ENCODE data around the gene OR2M2.

Gene OR2M2

DNA sequence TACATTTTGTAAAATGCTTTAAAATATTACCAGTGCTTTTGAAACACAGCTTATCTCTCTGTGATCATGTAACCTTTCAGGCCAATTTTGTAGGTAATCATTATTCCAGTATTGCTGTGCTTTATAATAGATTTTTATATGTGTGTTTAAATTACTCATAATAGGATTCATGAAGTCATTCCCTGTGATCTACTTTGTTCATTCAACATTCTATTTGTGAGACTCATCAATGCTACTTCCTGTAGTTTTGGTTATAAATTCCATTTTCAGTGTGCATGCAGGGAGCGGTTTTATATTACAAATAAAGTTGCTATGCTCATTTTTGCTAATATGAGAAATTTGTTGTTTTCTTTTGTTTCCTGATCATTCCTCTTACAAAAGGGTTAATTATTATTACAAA, 33.8 kb upstream of the OR2M2 start:
- TF ChIP-seq, protein P1, sequence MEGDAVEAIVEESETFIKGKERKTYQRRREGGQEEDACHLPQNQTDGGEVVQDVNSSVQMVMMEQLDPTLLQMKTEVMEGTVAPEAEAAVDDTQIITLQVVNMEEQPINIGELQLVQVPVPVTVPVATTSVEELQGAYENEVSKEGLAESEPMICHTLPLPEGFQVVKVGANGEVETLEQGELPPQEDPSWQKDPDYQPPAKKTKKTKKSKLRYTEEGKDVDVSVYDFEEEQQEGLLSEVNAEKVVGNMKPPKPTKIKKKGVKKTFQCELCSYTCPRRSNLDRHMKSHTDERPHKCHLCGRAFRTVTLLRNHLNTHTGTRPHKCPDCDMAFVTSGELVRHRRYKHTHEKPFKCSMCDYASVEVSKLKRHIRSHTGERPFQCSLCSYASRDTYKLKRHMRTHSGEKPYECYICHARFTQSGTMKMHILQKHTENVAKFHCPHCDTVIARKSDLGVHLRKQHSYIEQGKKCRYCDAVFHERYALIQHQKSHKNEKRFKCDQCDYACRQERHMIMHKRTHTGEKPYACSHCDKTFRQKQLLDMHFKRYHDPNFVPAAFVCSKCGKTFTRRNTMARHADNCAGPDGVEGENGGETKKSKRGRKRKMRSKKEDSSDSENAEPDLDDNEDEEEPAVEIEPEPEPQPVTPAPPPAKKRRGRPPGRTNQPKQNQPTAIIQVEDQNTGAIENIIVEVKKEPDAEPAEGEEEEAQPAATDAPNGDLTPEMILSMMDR (IDR thresholded peaks at IDR 0.05; ENCODE audit: insufficient read depth, low read length, poor library complexity, severe bottlenecking) = no peak
- TF ChIP-seq EZH2phosphoT487 (conservative IDR thresholded peaks at IDR 0.05; ENCODE audit: low read length) = no peak
- H3K4me2 ChIP-seq (ENCODE audit: low read depth, low read length, poor library complexity, severe bottlenecking) = no peak overlapping the region
- H3K36me3 ChIP-seq (ENCODE audit: low read length) = no peaks in the 10 kb centered on the region
- H3K27ac ChIP-seq (ENCODE audit: low read depth, low read length) = no peak overlapping the region
- H3K79me2 ChIP-seq (ENCODE audit: insufficient read depth, low read length) = no peaks in the 10 kb centered on the region
- no peaks in the 10 kb centered on the region for H3K9me2 ChIP-seq (replicated peaks; ENCODE audit: insufficient read depth, low read length)
- no peaks in the 10 kb centered on the region for H3K27me3 ChIP-seq (ENCODE audit: low read length)
- H3K9ac ChIP-seq (ENCODE audit: low read length) = no peak overlapping the region
- no peak overlapping the region for H3K4me3 ChIP-seq (ENCODE audit: insufficient read depth, low read length, poor library complexity, severe bottlenecking)
- no peaks in the 10 kb centered on the region for H3K9me3 ChIP-seq (ENCODE audit: insufficient read depth, low read length)
- H3F3A ChIP-seq (ENCODE audit: insufficient read depth) = no peaks in the 10 kb centered on the region
- no peaks in the 10 kb centered on the region for H4K20me1 ChIP-seq (ENCODE audit: low read depth, low read length)
- H2AFZ ChIP-seq (ENCODE audit: low read depth, low read length, severe bottlenecking) = no peak overlapping the region

DNA sequence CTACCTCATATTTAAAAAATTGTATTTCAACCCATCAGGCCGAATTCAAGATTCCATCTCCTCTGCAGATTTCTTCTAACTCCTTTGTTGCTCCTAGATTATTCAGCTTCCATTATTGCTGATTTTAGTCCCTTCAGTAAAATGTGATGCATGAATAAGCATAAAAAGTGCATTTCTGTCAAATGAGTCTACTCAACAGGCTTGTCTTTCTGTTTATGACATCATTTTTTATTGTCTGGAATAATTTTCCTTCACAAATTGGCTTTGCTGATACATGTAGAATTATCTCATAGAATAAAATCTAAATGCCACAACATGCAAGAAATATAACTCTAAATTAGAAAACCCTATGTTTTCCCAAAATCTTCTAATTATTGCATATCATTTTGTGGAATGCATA, 31.3 kb upstream of the OR2M2 start:
- Histone ChIP-seq H3K9ac (ENCODE audit: low read length) (no peak overlapping the region), H3K27me3 (ENCODE audit: low read length) (no peaks in the 10 kb centered on the region), H3K9me3 (ENCODE audit: insufficient read depth, low read length) (no peaks in the 10 kb centered on the region)

DNA sequence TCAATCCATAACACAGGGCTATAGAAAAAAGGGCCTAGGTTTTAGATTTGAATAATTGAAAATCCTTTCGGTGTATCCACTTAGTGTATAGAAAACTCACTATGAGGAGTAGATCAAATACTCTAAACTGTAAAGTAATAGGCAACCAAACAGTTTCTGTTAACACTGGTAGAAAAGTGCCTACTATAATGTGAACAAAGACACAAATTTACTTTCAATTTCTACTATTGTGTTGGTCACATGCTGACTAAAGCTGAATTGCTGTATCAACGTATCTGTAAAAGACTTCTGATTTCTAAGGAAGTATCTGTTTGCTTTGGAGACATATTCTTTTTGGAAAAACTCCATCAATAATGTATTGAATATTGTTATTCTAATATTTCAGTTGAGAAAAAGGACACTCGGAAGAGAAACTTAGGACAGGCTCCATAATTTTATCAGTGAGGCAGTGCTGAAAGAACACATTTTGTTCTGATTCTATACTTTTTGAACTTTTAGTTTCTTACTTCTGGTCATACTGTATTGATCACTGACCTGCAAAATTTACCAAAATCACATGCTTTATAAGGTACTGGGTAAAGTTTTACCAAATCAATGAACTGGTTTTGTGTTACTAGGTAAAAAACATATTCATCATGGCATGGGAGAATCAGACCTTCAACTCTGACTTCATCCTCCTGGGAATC, 30.0 kb upstream of the OR2M2 start, which contains the start of gene OR2M5:
Gene OR2M5, plus strand, starts transcription at position 636 of the 686 bp plus-strand sequence. Its CDS starts 0 bp downstream, at position 636.
- no peaks in the 10 kb centered on the region for H3K36me3 ChIP-seq (ENCODE audit: low read length)
- no peaks in the 10 kb centered on the region for H3K9me3 ChIP-seq (ENCODE audit: insufficient read depth, low read length)
- no peaks in the 10 kb centered on the region for H4K20me1 ChIP-seq (ENCODE audit: low read depth, low read length)
- no peaks in the 10 kb centered on the region for H3K27me3 ChIP-seq (ENCODE audit: low read length)
- no peak within 1 kb of the TSS for H3K4me3 ChIP-seq (ENCODE audit: insufficient read depth, low read length, poor library complexity, severe bottlenecking)
- H3K79me2 ChIP-seq (ENCODE audit: insufficient read depth, low read length) = no peaks in the 10 kb centered on the region
- H3K9me2 ChIP-seq (replicated peaks; ENCODE audit: insufficient read depth, low read length) = no peaks in the 10 kb centered on the region
- no peak within 1 kb of the TSS for H2AFZ ChIP-seq (ENCODE audit: low read depth, low read length, severe bottlenecking)
- H3K27ac ChIP-seq (ENCODE audit: low read depth, low read length) = no peak within 1 kb of the TSS
- no peak within 1 kb of the TSS for H3K9ac ChIP-seq (ENCODE audit: low read length)
- H3K4me2 ChIP-seq (ENCODE audit: low read depth, low read length, poor library complexity, severe bottlenecking) = no peak within 1 kb of the TSS
- TF ChIP-seq, protein P1 (IDR thresholded peaks at IDR 0.05; ENCODE audit: insufficient read depth, low read length, poor library complexity, severe bottlenecking) = no peak
- no peak for TF ChIP-seq EZH2phosphoT487 (conservative IDR thresholded peaks at IDR 0.05; ENCODE audit: low read length)
- no peaks in the 10 kb centered on the region for H3F3A ChIP-seq (ENCODE audit: insufficient read depth)

More for the DNA sequence above, 31.3 kb upstream of the OR2M2 start:
- Histone ChIP-seq H3K4me3 (ENCODE audit: insufficient read depth, low read length, poor library complexity, severe bottlenecking) (no peak overlapping the region), H4K20me1 (ENCODE audit: low read depth, low read length) (no peaks in the 10 kb centered on the region), H3K79me2 (ENCODE audit: insufficient read depth, low read length) (no peaks in the 10 kb centered on the region), H3K4me2 (ENCODE audit: low read depth, low read length, poor library complexity, severe bottlenecking) (no peak overlapping the region), H3F3A (ENCODE audit: insufficient read depth) (no peaks in the 10 kb centered on the region), H3K27ac (ENCODE audit: low read depth, low read length) (no peak overlapping the region), H3K9me2 (replicated peaks; ENCODE audit: insufficient read depth, low read length) (no peaks in the 10 kb centered on the region), H3K36me3 (ENCODE audit: low read length) (no peaks in the 10 kb centered on the region), H2AFZ (ENCODE audit: low read depth, low read length, severe bottlenecking) (no peak overlapping the region)
- no peak for TF ChIP-seq EZH2phosphoT487 (conservative IDR thresholded peaks at IDR 0.05; ENCODE audit: low read length)
- TF ChIP-seq, protein P1 (IDR thresholded peaks at IDR 0.05; ENCODE audit: insufficient read depth, low read length, poor library complexity, severe bottlenecking) = no peak
